Nephron progenitor cell (in vitro differentiated cells): ENCODE results near the gene ZBTB20.
"Not testable (repeated sequence)": the region's sequence is repeated elsewhere in the genome, so short reads cannot be mapped to it uniquely, and the experiment has no call there.

Experiments used
- DNase-seq: peaks from one replicate; pipeline ENCODE4 v3.0.0; 2021
- H3K27ac Mint-ChIP-seq: 2 replicates; pipeline ENCODE4 v1.8.0; 2021; ENCODE audit warnings: mild to moderate bottlenecking, moderate library complexity, mixed read lengths
- H3K27me3 Mint-ChIP-seq: 2 replicates; pipeline ENCODE4 v1.8.0; 2021; ENCODE audit warnings: mild to moderate bottlenecking, low read depth, mixed read lengths; ENCODE audit not compliant: poor library complexity
- H3K36me3 Mint-ChIP-seq: 2 replicates; pipeline ENCODE4 v1.8.0; 2021; ENCODE audit warnings: low read depth, mixed read lengths
- H3K4me1 Mint-ChIP-seq: 2 replicates; pipeline ENCODE4 v1.8.0; 2021; ENCODE audit warnings: mixed read lengths
- H3K4me3 Mint-ChIP-seq: 2 replicates; pipeline ENCODE4 v1.8.0; 2021; ENCODE audit warnings: mild to moderate bottlenecking, moderate library complexity, mixed read lengths
- H3K9me3 Mint-ChIP-seq: 2 replicates; pipeline ENCODE4 v1.8.0; 2021; ENCODE audit warnings: mild to moderate bottlenecking, moderate library complexity, mixed read lengths
- CTCF ChIP-seq: fragments of 200-600 bp; sonication (generic); IDR thresholded peaks from 2 replicates; pipeline ENCODE4 v1.5.0; 2021; ENCODE audit warnings: antibody characterized with exemption

Gene ZBTB20

GRCh38 chr3:114680299-114680698 lies 466.8 kb downstream of the ZBTB20 start:
- Mint-ChIP-seq H3K4me3 (no peak overlapping the region), H3K27me3 (no peaks in the 10 kb centered on the region), H3K9me3 (peaks cover 4% of the 10 kb centered on the region), H3K36me3 (no peaks in the 10 kb centered on the region), H3K4me1 (no peaks in the 10 kb centered on the region), H3K27ac (no peak overlapping the region)
- DNase-seq, result no peak
- TF ChIP-seq CTCF, result no peak

- H3K9me3 Mint-ChIP-seq, H3K36me3 Mint-ChIP-seq, H3K27me3 Mint-ChIP-seq, H3K27ac Mint-ChIP-seq, H3K4me3 Mint-ChIP-seq, H3K4me1 Mint-ChIP-seq, DNase-seq: not testable (repeated sequence)
Measured at GRCh38 chr3:114679773-114680172, 467.3 kb downstream of the ZBTB20 start.

GRCh38 chr3:114675104-114675503 lies 472.0 kb downstream of the ZBTB20 start:
- H3K4me3 Mint-ChIP-seq, result no peak overlapping the region
- H3K36me3 Mint-ChIP-seq, result no peaks in the 10 kb centered on the region
- H3K27ac Mint-ChIP-seq, result no peak overlapping the region
- no peak for DNase-seq
- no peaks in the 10 kb centered on the region for H3K27me3 Mint-ChIP-seq
- no peak for TF ChIP-seq CTCF
- H3K4me1 Mint-ChIP-seq, result no peaks in the 10 kb centered on the region
- H3K9me3 Mint-ChIP-seq, result peaks cover 4% of the 10 kb centered on the region

GRCh38 chr3:114674036-114674435 lies 473.1 kb downstream of the ZBTB20 start:
- H3K4me1 Mint-ChIP-seq, result no peaks in the 10 kb centered on the region
- no peak for DNase-seq
- no peaks in the 10 kb centered on the region for H3K27me3 Mint-ChIP-seq
- H3K27ac Mint-ChIP-seq, result no peak overlapping the region
- H3K4me3 Mint-ChIP-seq, result no peak overlapping the region
- no peaks in the 10 kb centered on the region for H3K36me3 Mint-ChIP-seq
- no peak for TF ChIP-seq CTCF
- H3K9me3 Mint-ChIP-seq, result no peaks in the 10 kb centered on the region

GRCh38 chr3:114673481-114673880 lies 473.6 kb downstream of the ZBTB20 start:
- Mint-ChIP-seq H3K27ac (no peak overlapping the region), H3K9me3 (no peaks in the 10 kb centered on the region), H3K4me3 (no peak overlapping the region), H3K4me1 (no peaks in the 10 kb centered on the region), H3K27me3 (no peaks in the 10 kb centered on the region), H3K36me3 (no peaks in the 10 kb centered on the region)
- DNase-seq, result no peak
- TF ChIP-seq CTCF, result no peak

- Mint-ChIP-seq H3K4me1 (no peaks in the 10 kb centered on the region), H3K27ac (no peak overlapping the region), H3K9me3 (no peaks in the 10 kb centered on the region), H3K27me3 (no peaks in the 10 kb centered on the region), H3K36me3 (no peaks in the 10 kb centered on the region), H3K4me3 (no peak overlapping the region)
- DNase-seq, result no peak
- TF ChIP-seq CTCF, result no peak
Measured at GRCh38 chr3:114672692-114673447, 474.2 kb downstream of the ZBTB20 start.
